GM20000 (cell line): ENCODE data around the gene CCRL2.
A peak's percentile ranks its signal among the peaks of the same experiment; 100 is the strongest.

Experiments
- DNase-seq: peaks from one replicate; pipeline ENCODE4 v3.0.0; 2012; ENCODE audit warnings: low spot score
- TF ChIP-seq, protein P1 (sequence below): IDR thresholded peaks from 2 replicates; pipeline ENCODE4 v1.5.1; 2012; ENCODE audit warnings: mild to moderate bottlenecking, control low read depth; ENCODE audit errors: extremely low read depth, missing control alignments

Gene CCRL2

DNA sequence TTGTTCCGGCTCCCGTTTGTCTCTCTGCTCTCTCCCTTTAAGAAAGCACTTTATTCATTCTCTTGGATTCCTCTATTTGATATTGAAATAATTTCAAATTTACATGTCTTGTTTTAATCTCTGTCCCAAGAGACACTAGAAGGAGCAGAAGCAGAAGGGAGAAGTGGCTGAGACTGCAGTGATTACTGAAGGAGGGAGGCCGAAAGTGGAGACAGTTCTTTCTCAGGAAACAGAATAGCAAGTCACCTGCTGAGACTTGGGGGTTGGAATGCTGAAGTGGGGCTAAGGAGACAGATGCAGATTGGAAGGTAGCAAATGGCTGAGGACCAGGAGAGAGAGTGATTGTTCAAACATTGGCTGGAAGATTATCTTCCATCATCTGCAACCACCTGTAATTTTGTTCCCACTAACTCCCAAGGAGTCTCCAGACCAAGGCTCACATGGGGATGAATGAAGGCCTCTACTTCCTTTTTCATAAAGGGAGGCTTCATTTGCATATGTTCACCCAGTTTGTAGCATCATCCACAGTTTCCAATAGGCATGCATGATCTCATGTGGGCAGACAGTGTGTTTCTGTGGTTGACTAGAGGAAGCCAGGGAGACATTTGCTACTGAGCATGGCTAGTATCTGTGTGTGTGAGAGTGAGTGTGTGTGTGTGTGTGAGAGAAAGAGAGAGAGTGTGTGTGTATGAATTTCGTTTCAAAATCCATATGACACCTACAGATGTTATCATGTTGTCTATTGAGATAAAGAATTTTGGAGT is 33.7 kb downstream of the CCRL2 start:
- DNase-seq = peak; percentile 42
- TF ChIP-seq, protein P1, sequence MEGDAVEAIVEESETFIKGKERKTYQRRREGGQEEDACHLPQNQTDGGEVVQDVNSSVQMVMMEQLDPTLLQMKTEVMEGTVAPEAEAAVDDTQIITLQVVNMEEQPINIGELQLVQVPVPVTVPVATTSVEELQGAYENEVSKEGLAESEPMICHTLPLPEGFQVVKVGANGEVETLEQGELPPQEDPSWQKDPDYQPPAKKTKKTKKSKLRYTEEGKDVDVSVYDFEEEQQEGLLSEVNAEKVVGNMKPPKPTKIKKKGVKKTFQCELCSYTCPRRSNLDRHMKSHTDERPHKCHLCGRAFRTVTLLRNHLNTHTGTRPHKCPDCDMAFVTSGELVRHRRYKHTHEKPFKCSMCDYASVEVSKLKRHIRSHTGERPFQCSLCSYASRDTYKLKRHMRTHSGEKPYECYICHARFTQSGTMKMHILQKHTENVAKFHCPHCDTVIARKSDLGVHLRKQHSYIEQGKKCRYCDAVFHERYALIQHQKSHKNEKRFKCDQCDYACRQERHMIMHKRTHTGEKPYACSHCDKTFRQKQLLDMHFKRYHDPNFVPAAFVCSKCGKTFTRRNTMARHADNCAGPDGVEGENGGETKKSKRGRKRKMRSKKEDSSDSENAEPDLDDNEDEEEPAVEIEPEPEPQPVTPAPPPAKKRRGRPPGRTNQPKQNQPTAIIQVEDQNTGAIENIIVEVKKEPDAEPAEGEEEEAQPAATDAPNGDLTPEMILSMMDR = no peak

DNA sequence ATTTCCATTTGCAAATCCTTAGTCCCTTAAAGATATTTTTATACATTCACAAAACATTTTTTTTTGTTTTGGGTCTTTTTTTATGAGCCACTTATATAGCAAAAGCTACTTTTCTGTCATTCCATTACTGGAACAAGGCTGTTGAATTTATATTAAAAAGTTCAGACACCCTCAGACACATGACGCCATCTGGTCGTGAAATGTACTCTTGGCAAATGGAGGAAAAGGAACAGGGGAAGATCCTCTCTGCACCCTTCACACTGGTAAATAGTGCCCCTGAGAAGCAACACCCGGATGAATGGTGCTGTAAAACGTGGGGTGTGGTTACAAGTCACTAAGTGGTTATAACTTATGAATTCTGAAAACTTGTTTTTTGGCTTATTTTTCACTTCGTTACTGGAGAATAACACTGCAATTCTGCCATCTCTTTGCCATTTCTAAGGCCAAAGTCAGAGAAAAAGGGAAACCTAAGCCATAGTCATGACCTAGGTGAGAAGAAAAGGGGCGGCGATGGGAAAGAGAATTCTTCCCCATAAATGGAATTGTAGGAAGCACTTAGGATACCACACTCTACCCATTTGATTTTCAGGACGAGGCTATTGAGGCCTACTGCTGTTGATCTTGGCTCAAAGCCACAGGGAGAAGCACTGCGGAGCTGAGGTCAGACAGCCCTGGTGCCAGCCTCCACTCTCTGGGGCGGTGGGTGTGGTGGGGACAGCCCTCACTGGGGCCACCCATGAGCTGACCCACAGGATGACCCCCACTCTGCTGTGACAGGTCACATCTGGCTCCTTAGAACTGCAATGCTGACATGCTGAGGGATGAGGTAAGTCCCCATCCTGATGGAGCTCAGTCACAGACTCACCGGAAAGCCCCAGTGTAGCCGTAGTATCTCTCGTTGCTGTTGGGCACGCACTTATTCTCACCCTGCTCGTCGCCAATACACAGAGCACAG is 35.8 kb downstream of the CCRL2 start:
- peak; percentile 63 for DNase-seq
- TF ChIP-seq, protein P1 = peak; percentile 78

DNA sequence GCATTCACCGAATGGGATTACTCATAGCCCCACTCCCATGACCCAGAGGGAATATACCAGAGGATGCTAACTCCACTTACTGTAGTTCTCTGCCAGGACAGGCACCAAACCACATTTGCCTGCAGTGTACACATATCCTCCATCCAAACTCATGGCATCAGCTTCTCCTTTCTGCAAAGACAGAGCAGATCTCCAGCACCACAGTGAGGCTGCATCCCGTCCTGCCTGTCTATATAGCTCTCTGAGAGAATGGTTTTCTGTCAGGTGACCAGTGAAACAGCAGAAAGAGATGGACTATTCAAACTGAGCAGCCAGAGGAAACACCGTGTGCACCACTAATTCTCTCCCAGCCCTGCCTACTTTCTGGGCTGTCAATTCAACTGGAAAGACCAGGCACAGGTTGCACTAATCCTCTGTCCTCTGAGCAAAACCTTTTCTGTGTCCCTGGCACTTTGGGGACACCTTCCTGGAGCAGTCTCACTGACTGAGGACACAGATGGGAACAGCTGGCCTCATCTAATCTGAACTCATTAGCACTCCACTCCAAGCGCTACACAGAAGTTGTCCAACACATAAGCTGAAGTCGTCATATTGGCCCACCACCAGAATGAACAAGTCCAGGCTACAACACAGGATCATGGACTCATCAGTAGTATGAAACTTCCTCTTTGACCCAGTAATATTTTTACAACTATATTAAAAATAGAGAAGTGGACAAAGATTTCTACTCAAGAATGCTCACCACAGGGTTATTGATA is 40.3 kb downstream of the CCRL2 start:
- DNase-seq = no peak
- TF ChIP-seq, protein P1 = no peak

DNA sequence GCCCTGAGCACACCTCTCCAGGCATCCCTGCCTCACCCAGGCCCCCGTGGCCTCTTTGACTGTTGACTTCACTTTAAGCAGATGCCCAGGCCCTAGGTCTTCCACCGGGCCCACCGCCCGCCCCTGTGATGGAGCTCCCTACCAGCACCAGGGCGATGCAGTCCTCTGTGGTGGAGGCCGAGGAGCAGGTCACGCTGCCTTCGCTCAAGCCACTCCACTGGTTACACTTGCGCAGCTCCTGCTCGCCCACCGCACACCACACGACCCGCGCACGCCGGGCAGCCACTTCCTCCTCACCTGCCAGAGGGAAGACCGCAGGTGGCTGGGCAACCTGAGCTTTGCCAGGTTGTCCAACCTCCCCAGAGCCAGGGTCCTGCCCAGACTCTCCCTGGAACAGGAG is 41.7 kb downstream of the CCRL2 start:
- TF ChIP-seq, protein P1 = no peak
- DNase-seq = no peak

DNA sequence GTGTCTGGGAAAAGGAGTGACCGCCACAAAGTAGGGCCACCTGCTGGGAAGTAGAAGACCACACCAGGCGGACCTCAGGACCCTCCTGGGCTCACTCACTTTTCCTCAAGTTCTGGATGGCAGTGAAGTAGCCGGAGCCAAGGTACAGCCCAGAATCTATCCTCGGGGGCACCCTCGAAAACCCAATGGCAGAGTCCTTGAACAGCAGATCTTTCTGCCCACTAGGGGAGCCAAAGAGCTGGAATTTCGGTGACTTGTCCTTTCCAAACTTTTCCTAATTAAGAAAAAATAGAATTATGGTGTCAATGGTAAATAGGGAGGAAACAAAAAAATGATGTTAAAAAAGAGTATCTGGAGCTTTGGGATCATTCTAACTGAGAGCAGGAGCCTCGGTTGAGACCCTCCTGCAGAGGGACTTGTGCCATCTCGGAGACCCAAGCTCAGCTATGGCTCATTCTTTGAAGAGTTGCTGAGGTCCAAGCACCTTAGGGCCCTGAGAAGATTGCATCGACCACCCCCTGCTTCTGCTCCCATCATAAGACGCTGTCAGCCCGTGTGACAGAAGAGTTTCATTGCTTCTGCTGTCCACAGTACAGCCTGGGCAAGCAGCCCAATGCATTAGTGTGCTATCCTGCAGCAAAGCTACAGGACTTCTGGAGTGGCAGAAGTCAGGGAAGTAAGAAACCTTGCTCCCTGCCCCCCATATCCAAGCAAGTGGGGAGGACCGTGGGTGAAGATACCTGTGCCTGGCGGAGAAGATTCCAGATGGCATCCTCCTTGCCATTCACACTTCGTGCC is 42.9 kb downstream of the CCRL2 start:
- DNase-seq = no peak
- TF ChIP-seq, protein P1 = peak; percentile 75

DNA sequence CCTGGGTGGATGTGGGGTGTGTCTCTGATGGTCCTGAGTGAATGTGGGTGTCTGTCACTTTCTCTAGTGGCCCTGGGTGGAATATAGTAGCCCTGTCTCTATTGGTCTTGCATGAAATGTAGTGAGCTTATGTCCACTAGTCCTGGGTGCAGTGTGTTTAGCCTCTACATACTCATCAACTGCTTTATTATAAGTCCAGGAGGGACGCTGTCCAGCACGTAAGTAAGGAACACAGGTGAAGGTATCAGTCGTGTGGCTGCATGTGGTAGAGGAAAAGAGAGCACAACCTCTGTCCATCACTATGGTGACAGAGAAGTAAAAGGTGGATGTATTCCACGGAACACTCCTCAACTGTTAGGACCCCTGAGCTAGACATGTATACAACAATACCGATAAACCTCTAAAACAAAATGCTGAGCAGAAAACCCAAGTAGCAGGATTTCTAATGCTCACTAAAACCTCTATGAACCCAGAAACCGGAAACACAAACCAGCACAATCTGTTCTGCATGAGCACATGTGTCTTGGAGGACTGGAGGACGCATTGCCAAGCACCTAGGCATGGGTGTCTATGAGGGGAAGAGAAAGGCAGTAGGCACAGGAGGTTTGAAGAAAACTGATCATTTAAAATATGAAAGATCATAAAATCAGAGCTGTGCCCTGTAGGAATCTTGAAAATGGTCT is 46.6 kb downstream of the CCRL2 start:
- TF ChIP-seq, protein P1 = no peak
- no peak for DNase-seq
